Astrocyte (in vitro differentiated cells and primary cell): ENCODE measurements around the gene GHRHR. TPM values are rescaled to one million over a fixed set of nuclear protein-coding genes. Genes with fewer than 3 reads are reported as not detected.

Experiments
- DNase-seq: peaks from one replicate; pipeline ENCODE4 v3.0.0-alpha.2; 2010; ENCODE audit warnings: low read depth
- FAIRE-seq: peaks from 2 replicates; lab custom pipeline; 2011; peaks lifted over from hg19 to GRCh38; lab: Jason Lieb, UNC
- H2AFZ ChIP-seq: 2 replicates; pipeline ENCODE4 v1.6.0; 2012; ENCODE audit warnings: low read depth, low read length, inconsistent platforms
- H3K27ac ChIP-seq: 2 replicates; pipeline ENCODE4 v1.5.1; 2011; ENCODE audit warnings: low read depth, low read length, inconsistent platforms
- H3K27me3 ChIP-seq: 2 replicates; pipeline ENCODE4 v1.6.0; 2011; ENCODE audit warnings: low read length, inconsistent platforms; ENCODE audit not compliant: insufficient read depth
- H3K36me3 ChIP-seq: 2 replicates; pipeline ENCODE4 v1.5.1; 2011; ENCODE audit warnings: low read length, inconsistent platforms; ENCODE audit not compliant: insufficient read depth
- H3K4me1 ChIP-seq: 2 replicates; pipeline ENCODE4 v1.5.1; 2011; ENCODE audit warnings: low read length, inconsistent platforms; ENCODE audit not compliant: insufficient read depth
- H3K4me2 ChIP-seq: 2 replicates; pipeline ENCODE4 v1.6.0; 2012; ENCODE audit warnings: low read length, inconsistent platforms
- H3K4me3 ChIP-seq: 2 replicates; pipeline ENCODE4 v1.5.1; 2011; ENCODE audit warnings: low read depth, mild to moderate bottlenecking, low read length, inconsistent platforms; ENCODE audit not compliant: insufficient read depth
- H3K79me2 ChIP-seq: 2 replicates; pipeline ENCODE4 v1.6.0; 2012; ENCODE audit warnings: mild to moderate bottlenecking, low read length, inconsistent platforms; ENCODE audit not compliant: insufficient read depth
- H3K9ac ChIP-seq: 2 replicates; pipeline ENCODE4 v1.6.0; 2012; ENCODE audit warnings: mild to moderate bottlenecking, low read length, inconsistent platforms
- H3K9me3 ChIP-seq: 2 replicates; pipeline ENCODE4 v1.5.1; 2012; ENCODE audit warnings: low read depth, mild to moderate bottlenecking, low read length, inconsistent platforms; ENCODE audit not compliant: insufficient read depth
- H4K20me1 ChIP-seq: 2 replicates; pipeline ENCODE4 v1.6.0; 2012; ENCODE audit warnings: low read length, inconsistent platforms; ENCODE audit not compliant: insufficient read depth
- H3K27ac Mint-ChIP-seq: one replicate; pipeline ENCODE4 v1.8.0; 2021; ENCODE audit warnings: mild to moderate bottlenecking, mixed read lengths; ENCODE audit not compliant: unreplicated experiment
- H3K27me3 Mint-ChIP-seq: one replicate; pipeline ENCODE4 v1.8.0; 2021; ENCODE audit warnings: low read depth, mixed read lengths; ENCODE audit not compliant: unreplicated experiment
- H3K36me3 Mint-ChIP-seq: one replicate; pipeline ENCODE4 v1.8.0; 2021; ENCODE audit warnings: low read depth, mixed read lengths; ENCODE audit not compliant: unreplicated experiment
- H3K4me1 Mint-ChIP-seq: one replicate; pipeline ENCODE4 v1.8.0; 2021; ENCODE audit warnings: low read depth, mixed read lengths; ENCODE audit not compliant: unreplicated experiment
- H3K4me3 Mint-ChIP-seq: one replicate; pipeline ENCODE4 v1.8.0; 2021; ENCODE audit warnings: mild to moderate bottlenecking, moderate library complexity, mixed read lengths; ENCODE audit not compliant: unreplicated experiment
- H3K9me3 Mint-ChIP-seq: one replicate; pipeline ENCODE4 v1.8.0; 2021; ENCODE audit warnings: mild to moderate bottlenecking, mixed read lengths; ENCODE audit not compliant: unreplicated experiment
- EZH2 ChIP-seq: IDR thresholded peaks from 2 replicates; pipeline ENCODE4 v1.6.1; 2012; ENCODE audit warnings: mild to moderate bottlenecking, low read length, inconsistent platforms; ENCODE audit not compliant: insufficient read depth
- total RNA-seq: library from RNA; stranded (reverse); gene quantifications from 2 replicates; pipeline ENCODE4 v1.2.1, GENCODE V29; 2021
- TF ChIP-seq, protein P1 (sequence below): IDR thresholded peaks from 2 replicates; pipeline ENCODE4 v1.5.1; 2011; ENCODE audit warnings: low read depth, mild to moderate bottlenecking, inconsistent platforms, low read length, moderate library complexity; ENCODE audit not compliant: insufficient read depth

GHRHR gene
- total RNA-seq, 1 donor from 2014 or later: not detected

DNA sequence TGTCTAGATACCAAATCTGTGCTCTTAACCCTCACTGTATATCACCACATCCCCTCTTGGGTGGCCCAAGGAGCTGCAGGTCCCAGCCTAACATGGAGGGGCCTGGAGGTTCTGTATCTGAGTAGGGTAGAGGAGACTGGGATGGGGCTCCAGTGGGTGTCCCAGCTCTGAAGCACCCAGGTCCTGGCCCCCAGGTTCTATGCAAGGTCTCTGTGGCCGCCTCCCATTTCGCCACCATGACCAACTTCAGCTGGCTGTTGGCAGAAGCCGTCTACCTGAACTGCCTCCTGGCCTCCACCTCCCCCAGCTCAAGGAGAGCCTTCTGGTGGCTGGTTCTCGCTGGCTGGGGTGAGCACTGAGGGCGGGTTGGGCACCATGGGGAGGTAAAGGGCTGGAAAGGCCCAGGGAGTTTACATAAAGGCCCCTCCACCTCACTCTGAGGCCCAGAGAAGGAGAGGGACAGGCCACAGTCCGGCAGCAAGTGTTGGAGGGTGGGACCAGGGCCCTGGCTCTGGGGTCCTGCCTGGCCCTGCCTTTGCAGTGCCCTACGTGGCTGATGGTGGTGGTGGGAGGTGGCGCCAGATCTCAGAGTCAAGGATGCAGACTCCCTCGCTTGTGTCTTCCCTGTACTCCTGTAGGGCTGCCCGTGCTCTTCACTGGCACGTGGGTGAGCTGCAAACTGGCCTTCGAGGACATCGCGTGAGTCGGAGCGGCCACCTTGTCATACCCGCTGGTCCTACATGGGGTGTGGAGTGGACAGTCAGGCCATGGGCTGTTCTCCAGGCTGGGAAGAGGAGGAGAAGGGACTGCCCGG is 10.2 kb downstream of the GHRHR start:
- Histone ChIP-seq H3K9ac (no peak overlapping the region), H3K79me2 (no peaks in the 10 kb centered on the region), H2AFZ (no peak overlapping the region), H3K27me3 (peaks cover 55% of the 10 kb centered on the region), H3K27ac (no peak overlapping the region), H3K36me3 (no peaks in the 10 kb centered on the region), H4K20me1 (peaks cover 5% of the 10 kb centered on the region), H3K9me3 (no peaks in the 10 kb centered on the region), H3K4me1 (no peaks in the 10 kb centered on the region), H3K4me3 (no peak overlapping the region), H3K4me2 (no peak overlapping the region)
- Mint-ChIP-seq H3K36me3 (peaks cover 3% of the 10 kb centered on the region), H3K4me1 (peaks cover 2% of the 10 kb centered on the region), H3K4me3 (no peak overlapping the region), H3K27me3 (peaks cover 71% of the 10 kb centered on the region), H3K27ac (no peak overlapping the region), H3K9me3 (no peaks in the 10 kb centered on the region)
- TF ChIP-seq, protein P1, sequence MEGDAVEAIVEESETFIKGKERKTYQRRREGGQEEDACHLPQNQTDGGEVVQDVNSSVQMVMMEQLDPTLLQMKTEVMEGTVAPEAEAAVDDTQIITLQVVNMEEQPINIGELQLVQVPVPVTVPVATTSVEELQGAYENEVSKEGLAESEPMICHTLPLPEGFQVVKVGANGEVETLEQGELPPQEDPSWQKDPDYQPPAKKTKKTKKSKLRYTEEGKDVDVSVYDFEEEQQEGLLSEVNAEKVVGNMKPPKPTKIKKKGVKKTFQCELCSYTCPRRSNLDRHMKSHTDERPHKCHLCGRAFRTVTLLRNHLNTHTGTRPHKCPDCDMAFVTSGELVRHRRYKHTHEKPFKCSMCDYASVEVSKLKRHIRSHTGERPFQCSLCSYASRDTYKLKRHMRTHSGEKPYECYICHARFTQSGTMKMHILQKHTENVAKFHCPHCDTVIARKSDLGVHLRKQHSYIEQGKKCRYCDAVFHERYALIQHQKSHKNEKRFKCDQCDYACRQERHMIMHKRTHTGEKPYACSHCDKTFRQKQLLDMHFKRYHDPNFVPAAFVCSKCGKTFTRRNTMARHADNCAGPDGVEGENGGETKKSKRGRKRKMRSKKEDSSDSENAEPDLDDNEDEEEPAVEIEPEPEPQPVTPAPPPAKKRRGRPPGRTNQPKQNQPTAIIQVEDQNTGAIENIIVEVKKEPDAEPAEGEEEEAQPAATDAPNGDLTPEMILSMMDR: no peak
- TF ChIP-seq EZH2: no peak
- no peak for DNase-seq
- no peak for FAIRE-seq

- no peak overlapping the region for H3K27ac ChIP-seq
- no peak overlapping the region for H3K4me2 ChIP-seq
- DNase-seq: peak; percentile 18
- H3K4me1 Mint-ChIP-seq: peaks cover 2% of the 10 kb centered on the region
- H3K9me3 ChIP-seq: no peaks in the 10 kb centered on the region
- no peaks in the 10 kb centered on the region for H3K9me3 Mint-ChIP-seq
- no peak overlapping the region for H3K27ac Mint-ChIP-seq
- H4K20me1 ChIP-seq: peaks cover 5% of the 10 kb centered on the region
- FAIRE-seq: no peak
- H3K79me2 ChIP-seq: no peaks in the 10 kb centered on the region
- no peaks in the 10 kb centered on the region for H3K36me3 ChIP-seq
- no peak overlapping the region for H3K4me3 ChIP-seq
- H3K36me3 Mint-ChIP-seq: peaks cover 3% of the 10 kb centered on the region
- H3K27me3 ChIP-seq: peaks cover 55% of the 10 kb centered on the region
- no peak overlapping the region for H3K4me3 Mint-ChIP-seq
- TF ChIP-seq, protein P1: peak; percentile 48
- TF ChIP-seq EZH2: no peak
- H3K9ac ChIP-seq: no peak overlapping the region
- no peaks in the 10 kb centered on the region for H3K4me1 ChIP-seq
- H3K27me3 Mint-ChIP-seq: peaks cover 76% of the 10 kb centered on the region
- H2AFZ ChIP-seq: no peak overlapping the region
Observed at GRCh38 chr7:30974605-30975255, 11.0 kb downstream of the GHRHR start.
